Endothelial cell of umbilical vein (primary cell): ENCODE results near the gene ARL4C. TPM values are rescaled to one million over a fixed set of nuclear protein-coding genes. Genes with fewer than 3 reads are reported as not detected.

Source experiments
- BruUV-seq: library from RNA; stranded (reverse); fragments of 400-500 nt; replicated peaks from 2 replicates; lab custom pipeline; 2021; lab: Mats Ljungman, UMichigan
- CTCF ChIA-PET: fragments of 300-600, 350-600 bp; sonication (Branson Sonifier 250); formaldehyde crosslinking; loops from one replicate; lab custom pipeline; 2021; ENCODE audit warnings: antibody characterized with exemption, inconsistent platforms; lab: Charles Lee
- POLR2A ChIA-PET: fragments of 300-600, 350-600 bp; sonication (Branson Sonifier 250); formaldehyde crosslinking; loops from one replicate; lab custom pipeline; 2021; ENCODE audit warnings: antibody characterized with exemption, inconsistent platforms; lab: Charles Lee
- DNase-seq: peaks from one replicate; pipeline ENCODE4 v3.0.0-alpha.2; 2011; ENCODE audit warnings: low read depth, low spot score
- FAIRE-seq: peaks from 2 replicates; lab custom pipeline; 2011; peaks lifted over from hg19 to GRCh38; lab: Jason Lieb, UNC
- H2AFZ ChIP-seq: 2 replicates; pipeline ENCODE4 v1.6.0; 2012; ENCODE audit warnings: low read depth, low read length, control low read depth, inconsistent platforms
- H3K27ac ChIP-seq: 2 replicates; pipeline ENCODE4 v1.5.1; 2011; ENCODE audit warnings: low read depth, mild to moderate bottlenecking, control low read depth, low read length, moderate library complexity; ENCODE audit not compliant: insufficient read depth
- H3K27me3 ChIP-seq, 2 experiments: 2 replicates each; pipeline versions ENCODE4 v1.6.0 to v1.6.1; 2011; ENCODE audit warnings: low read length in 2 of 2, mixed read lengths in 1 of 2; ENCODE audit not compliant: control insufficient read depth in 2 of 2, insufficient read depth in 2 of 2
- H3K36me3 ChIP-seq, 2 experiments: 2 replicates in 1 of 2; 3 replicates in 1 of 2; pipeline ENCODE4 v1.5.1; 2011; ENCODE audit warnings: low read length in 2 of 2, mild to moderate bottlenecking in 1 of 2, moderate library complexity in 1 of 2; ENCODE audit not compliant: control insufficient read depth in 2 of 2, insufficient read depth in 2 of 2; ENCODE audit errors: extremely low read depth in 1 of 2
- H3K4me1 ChIP-seq: 3 replicates; pipeline ENCODE4 v1.5.1; 2011; ENCODE audit warnings: mild to moderate bottlenecking, low read length; ENCODE audit not compliant: control insufficient read depth, insufficient read depth; ENCODE audit errors: extremely low read depth
- H3K4me2 ChIP-seq: 2 replicates; pipeline ENCODE4 v1.6.1; 2011; ENCODE audit warnings: low read length, control low read depth, mixed read lengths; ENCODE audit not compliant: insufficient read depth
- H3K4me3 ChIP-seq, 3 experiments: fragments of 200-600 bp in 1 of 3; sonication (generic), shearing (Covaris generic) in 1 of 3; replicated peaks in 1 of 3; 2 replicates each; pipeline ENCODE4 v1.5.1; 2011 to 2016; ENCODE audit warnings: control low read depth in 3 of 3, low read length in 3 of 3, mild to moderate bottlenecking in 2 of 3, inconsistent platforms in 1 of 3, low read depth in 1 of 3, moderate library complexity in 1 of 3; ENCODE audit not compliant: insufficient read depth in 1 of 3
- H3K79me2 ChIP-seq: 2 replicates; pipeline ENCODE4 v1.6.0; 2012; ENCODE audit warnings: low read length, inconsistent platforms; ENCODE audit not compliant: control insufficient read depth, insufficient read depth
- H3K9ac ChIP-seq: replicated peaks from 2 replicates; pipeline ENCODE3; 2011; ENCODE audit warnings: low read length, control low read depth; ENCODE audit not compliant: insufficient read depth; ENCODE audit errors: extremely low read depth
- H3K9me1 ChIP-seq: replicated peaks from 3 replicates; pipeline ENCODE4 v1.6.0; 2011; ENCODE audit warnings: mild to moderate bottlenecking, low read length; ENCODE audit not compliant: control insufficient read depth, insufficient read depth; ENCODE audit errors: extremely low read depth
- H3K9me3 ChIP-seq: replicated peaks from 2 replicates; pipeline ENCODE4 v1.5.1; 2012; ENCODE audit warnings: low read length, inconsistent platforms; ENCODE audit not compliant: control insufficient read depth, insufficient read depth
- H4K20me1 ChIP-seq: replicated peaks from 2 replicates; pipeline ENCODE3; 2011; ENCODE audit warnings: mild to moderate bottlenecking, low read length; ENCODE audit not compliant: control insufficient read depth, insufficient read depth; ENCODE audit errors: extremely low read depth
- CTCF ChIP-seq, 2 donors: IDR thresholded peaks; 1 replicate in 1 of 2; 2 replicates in 1 of 2; pipeline ENCODE4 v1.5.1; 2011; ENCODE audit warnings: low read length in 2 of 2, mild to moderate bottlenecking in 2 of 2, moderate library complexity in 2 of 2, control low read depth in 1 of 2, inconsistent platforms in 1 of 2, low read depth in 1 of 2; ENCODE audit not compliant: insufficient read depth in 1 of 2; ENCODE audit errors: extremely low read depth in 1 of 2
- EZH2 ChIP-seq: IDR thresholded peaks from 2 replicates; pipeline ENCODE4 v1.6.1; 2012; ENCODE audit warnings: borderline replicate concordance, low read depth, mild to moderate bottlenecking, moderate library complexity, low read length, inconsistent platforms; ENCODE audit not compliant: severe bottlenecking
- FOS ChIP-seq: IDR thresholded peaks from 2 replicates; pipeline ENCODE4 v1.6.1; 2011; ENCODE audit warnings: mild to moderate bottlenecking, low read length, moderate library complexity, borderline replicate concordance; ENCODE audit not compliant: insufficient read depth
- GATA2 ChIP-seq: IDR thresholded peaks from 2 replicates; pipeline ENCODE4 v1.7.0; 2011; ENCODE audit warnings: low read depth, mild to moderate bottlenecking, moderate library complexity, mixed read lengths, low read length; ENCODE audit not compliant: insufficient read length, insufficient read depth
- JUN ChIP-seq: IDR thresholded peaks from 2 replicates; pipeline ENCODE4 v1.6.1; 2011; ENCODE audit warnings: borderline replicate concordance, low read depth; ENCODE audit not compliant: insufficient read length, insufficient read depth
- MYC ChIP-seq: IDR thresholded peaks from one replicate; pipeline ENCODE4 v1.6.1; 2011; ENCODE audit warnings: mild to moderate bottlenecking, low read depth, low read length
- POLR2A ChIP-seq: IDR thresholded peaks from 2 replicates; pipeline ENCODE4 v1.6.1; 2012; ENCODE audit warnings: low read depth, mild to moderate bottlenecking, control low read depth, low read length
- POLR2AphosphoS5 ChIP-seq: IDR thresholded peaks from 2 replicates; pipeline ENCODE4 v1.6.1; 2012; ENCODE audit warnings: low read depth, mild to moderate bottlenecking, control low read depth, low read length, moderate library complexity; ENCODE audit not compliant: insufficient read depth
- dilution Hi-C: fragments of 300-500 bp; cut with MboI; formaldehyde crosslinking; loops from one replicate; pipeline ENCODE4 v1.15.0; 2019; ENCODE audit warnings: low sequenced_read_pairs; ENCODE audit not compliant: extremely low pct_ligation_motif_present
- intact Hi-C: fragments of 100-400 bp; cut with micrococcal nuclease; formaldehyde crosslinking; loops from one replicate; pipeline ENCODE4 v1.10.0; 2022
- polyA plus RNA-seq, 4 experiments: library from polyadenylated mRNA; depleted of rRNA in 3 of 4; stranded (reverse) in 3 of 4; unstranded in 1 of 4; fragments of >200 nt; gene quantifications; 2 replicates each; pipeline versions ENCODE4 v1.2.1 to v1.2.3, GENCODE V29; 2011 to 2012; ENCODE audit warnings: missing spikeins in 1 of 4
- total RNA-seq: library from RNA; stranded (reverse); gene quantifications from 2 replicates; pipeline ENCODE4 v1.2.3, GENCODE V29; 2021
- TF ChIP-seq, protein P1 (sequence below): IDR thresholded peaks from 2 replicates; pipeline ENCODE4 v1.6.1; 2011; ENCODE audit not compliant: insufficient read depth, insufficient read length

The ARL4C gene
- total and polyA plus RNA-seq, 2 donors (not counting 3 experiments of a cell fraction or from before 2014, with no cell fraction given): 5.5 to 10.5 TPM

- H3K27me3 ChIP-seq: no peaks in the 10 kb centered on the region
- no peak overlapping the region for H2AFZ ChIP-seq
- ChIA-PET CTCF (no interaction called here), POLR2A (no interaction called here)
- no peak overlapping the region for H3K9ac ChIP-seq
- H3K4me1 ChIP-seq: no peaks in the 10 kb centered on the region
- H3K36me3 ChIP-seq: no peaks in the 10 kb centered on the region
- no peak overlapping the region for H3K27ac ChIP-seq
- H3K9me3 ChIP-seq: no peaks in the 10 kb centered on the region
- FAIRE-seq (no peak), DNase-seq (no peak)
- intact Hi-C loops: no loop called here
- H3K9me1 ChIP-seq: no peaks in the 10 kb centered on the region
- no peak overlapping the region for H3K4me2 ChIP-seq
- BruUV-seq: no TSS peak
- TF ChIP-seq, protein P1, sequence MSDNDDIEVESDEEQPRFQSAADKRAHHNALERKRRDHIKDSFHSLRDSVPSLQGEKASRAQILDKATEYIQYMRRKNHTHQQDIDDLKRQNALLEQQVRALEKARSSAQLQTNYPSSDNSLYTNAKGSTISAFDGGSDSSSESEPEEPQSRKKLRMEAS: no peak
- TF ChIP-seq EZH2 (no peak), POLR2A (no peak), JUN (no peak), MYC (no peak), POLR2AphosphoS5 (no peak), FOS (no peak), GATA2 (no peak), CTCF (IDR thresholded peaks at IDR 0.05; ENCODE audit: extremely low read depth in 1 of 2, insufficient read depth in 1 of 2, low read depth in 1 of 2, low read length in 2 of 2) (no peak)
- no peak overlapping the region for H3K4me3 ChIP-seq
- no peaks in the 10 kb centered on the region for H4K20me1 ChIP-seq
- no peaks in the 10 kb centered on the region for H3K79me2 ChIP-seq
- dilution Hi-C loops: no loop called here
Observed at GRCh38 chr2:234518986-234519642, 22.2 kb upstream of the ARL4C start.
